Muscle layer of colon (tissue), 2 donors: ENCODE results near the gene SYNE2.

Experiments
- H3K27ac ChIP-seq: one replicate; pipeline ENCODE4 v1.7.0; 2013; ENCODE audit warnings: low read depth, mild to moderate bottlenecking, low read length, moderate library complexity
- H3K27me3 ChIP-seq, 2 donors: one replicate each; pipeline ENCODE4 v1.7.0; 2013; ENCODE audit warnings: low read length in 2 of 2, mild to moderate bottlenecking in 2 of 2; ENCODE audit not compliant: insufficient read depth in 2 of 2, control insufficient read depth in 1 of 2
- H3K36me3 ChIP-seq: one replicate; pipeline ENCODE4 v1.7.0; 2013; ENCODE audit warnings: mild to moderate bottlenecking, low read length; ENCODE audit not compliant: insufficient read depth
- H3K4me1 ChIP-seq: one replicate; pipeline ENCODE4 v1.7.0; 2013; ENCODE audit warnings: mild to moderate bottlenecking, low read length; ENCODE audit not compliant: insufficient read depth
- H3K4me3 ChIP-seq, 2 donors: one replicate each; pipeline ENCODE4 v1.7.0; 2013; ENCODE audit warnings: low read length in 2 of 2, low read depth in 1 of 2, mild to moderate bottlenecking in 1 of 2, moderate library complexity in 1 of 2
- H3K9ac ChIP-seq: one replicate; pipeline ENCODE4 v1.7.0; 2013; ENCODE audit warnings: low read length
- H3K9me3 ChIP-seq: one replicate; pipeline ENCODE4 v1.7.0; 2013; ENCODE audit warnings: mild to moderate bottlenecking, low read length
- donor health status: abdominal sarcoma.
- donor health status: Adenocarcinoma of cecum.

SYNE2 gene

DNA sequence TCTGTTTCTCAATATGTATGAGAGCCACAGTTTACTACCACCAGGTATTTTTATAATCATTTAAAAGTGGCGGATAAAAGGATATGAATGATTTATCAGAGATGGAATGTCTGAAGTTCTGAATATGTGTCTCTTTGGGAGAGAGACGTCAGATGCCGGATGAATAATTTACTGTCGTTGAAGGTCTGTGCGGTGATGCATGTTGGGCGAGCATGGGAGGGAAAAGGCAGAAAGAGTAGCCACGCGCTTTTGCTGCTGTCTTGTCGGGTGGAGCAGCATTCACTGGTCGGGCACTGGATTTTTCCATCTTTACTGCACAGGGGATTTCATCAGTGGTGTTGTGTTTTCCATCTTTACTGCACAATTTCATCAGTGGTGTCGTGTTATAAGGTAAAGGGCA lies 65.6 kb downstream of the SYNE2 start:
- Histone ChIP-seq H3K9ac (no peak overlapping the region), H3K9me3 (no peaks in the 10 kb centered on the region), H3K4me1 (peaks cover 8% of the 10 kb centered on the region), H3K27me3 (no peaks in the 10 kb centered on the region), H3K36me3 (no peaks in the 10 kb centered on the region), H3K27ac (no peak overlapping the region), H3K4me3 (no peak overlapping the region)

GRCh38 chr14:63922696-63923421 lies 70.1 kb downstream of the SYNE2 start:
- Histone ChIP-seq H3K4me3 (no peak overlapping the region), H3K27ac (no peak overlapping the region), H3K36me3 (no peaks in the 10 kb centered on the region), H3K9me3 (no peaks in the 10 kb centered on the region), H3K9ac (no peak overlapping the region), H3K27me3 (no peaks in the 10 kb centered on the region), H3K4me1 (peaks cover 8% of the 10 kb centered on the region)

- Histone ChIP-seq H3K9ac (no peak overlapping the region), H3K9me3 (no peaks in the 10 kb centered on the region)
These were observed 70.6 kb downstream of the SYNE2 start for GRCh38 chr14:63923422-63923752.

DNA sequence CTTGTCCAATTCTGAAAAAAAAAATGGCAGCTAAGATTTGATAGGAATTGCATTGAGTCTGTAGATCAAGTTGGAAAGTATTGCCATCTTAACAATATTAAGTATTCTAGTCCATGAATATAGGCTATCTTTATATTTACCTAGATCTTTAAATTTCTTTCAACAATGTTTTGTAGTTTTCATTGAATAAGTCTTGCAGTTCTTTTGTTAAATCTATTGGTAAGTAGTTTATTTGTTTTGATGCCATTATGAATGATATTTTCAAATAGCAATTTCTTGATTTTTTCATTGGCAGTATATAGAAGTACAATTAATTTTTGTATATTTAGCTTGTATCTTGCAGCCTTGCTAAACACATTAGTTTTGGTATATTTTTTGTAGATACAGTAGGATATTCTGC lies 71.6 kb downstream of the SYNE2 start:
- no peak overlapping the region for H3K4me3 ChIP-seq
- H3K27ac ChIP-seq, result no peak overlapping the region
- H3K27me3 ChIP-seq, result no peaks in the 10 kb centered on the region
- no peaks in the 10 kb centered on the region for H3K9me3 ChIP-seq
- H3K36me3 ChIP-seq, result no peaks in the 10 kb centered on the region
- peaks cover 8% of the 10 kb centered on the region for H3K4me1 ChIP-seq
- no peak overlapping the region for H3K9ac ChIP-seq

More at GRCh38 chr14:63923422-63923752, 70.6 kb downstream of the SYNE2 start:
- H3K27ac ChIP-seq, result no peak overlapping the region
- peaks cover 8% of the 10 kb centered on the region for H3K4me1 ChIP-seq
- H3K36me3 ChIP-seq, result no peaks in the 10 kb centered on the region
- H3K4me3 ChIP-seq, result no peak overlapping the region
- no peaks in the 10 kb centered on the region for H3K27me3 ChIP-seq

DNA sequence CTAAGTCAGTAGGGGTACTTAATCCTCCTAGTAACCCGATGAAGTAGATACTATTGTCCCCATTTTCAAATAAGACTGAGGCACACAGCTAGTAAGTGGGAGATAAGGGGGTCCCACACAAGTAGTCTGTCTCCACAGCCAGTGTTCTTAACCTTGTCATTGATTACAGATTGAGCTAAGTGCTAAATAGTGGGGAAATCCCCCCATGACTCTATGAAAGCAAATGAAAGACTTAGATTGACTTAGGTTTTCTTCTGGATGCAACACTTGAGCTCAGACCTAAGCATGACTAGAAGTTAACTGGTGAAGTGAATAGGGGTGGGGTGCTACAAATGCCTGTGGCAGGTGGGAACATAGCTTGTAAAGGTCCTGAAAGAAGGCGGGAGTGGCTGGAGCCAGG lies 73.8 kb downstream of the SYNE2 start:
- Histone ChIP-seq H3K4me1 (peaks cover 8% of the 10 kb centered on the region), H3K27ac (no peak overlapping the region), H3K36me3 (no peaks in the 10 kb centered on the region), H3K4me3 (no peak overlapping the region), H3K9me3 (no peaks in the 10 kb centered on the region), H3K9ac (no peak overlapping the region), H3K27me3 (no peaks in the 10 kb centered on the region)

DNA sequence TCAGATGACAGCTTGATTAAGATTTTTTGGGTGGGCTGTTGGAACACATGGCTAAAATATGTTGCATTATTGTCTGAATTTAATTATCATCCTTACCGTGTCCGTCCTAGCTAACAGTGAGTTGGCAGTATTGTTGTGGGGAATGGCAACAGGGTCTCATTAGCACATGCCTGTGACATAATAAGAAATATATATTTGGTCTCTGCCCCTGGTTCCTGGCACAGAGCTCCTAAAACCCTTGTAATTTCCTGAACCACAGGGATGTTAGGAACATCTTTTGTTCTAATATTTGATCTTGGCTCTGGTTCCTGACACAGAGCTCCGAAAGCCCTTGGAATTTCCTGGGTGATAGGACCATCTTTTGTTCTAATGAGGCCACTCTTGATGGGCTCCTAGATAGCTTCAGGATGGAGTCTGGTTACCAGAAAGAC lies 76.0 kb downstream of the SYNE2 start:
- H3K27ac ChIP-seq, result no peak overlapping the region
- H3K4me1 ChIP-seq, result no peaks in the 10 kb centered on the region

DNA sequence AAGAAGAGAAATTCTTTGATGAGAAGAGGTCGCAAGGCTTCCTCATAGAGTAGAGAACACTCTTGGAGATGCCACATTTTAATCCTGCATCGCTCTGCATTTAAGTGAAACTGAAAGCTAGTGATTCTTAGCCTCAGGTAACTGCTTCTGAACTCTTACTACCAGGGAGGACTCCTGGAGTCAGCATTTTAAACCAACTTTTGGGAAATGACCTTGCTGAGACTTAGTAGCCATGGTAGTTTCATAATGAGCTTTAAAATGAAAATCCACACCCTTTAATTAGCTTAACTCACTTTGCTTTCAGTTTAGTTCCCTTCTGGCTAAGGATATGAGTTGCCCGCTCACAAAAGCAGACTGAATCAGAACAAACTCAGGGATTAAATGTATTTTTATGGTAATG lies 80.3 kb downstream of the SYNE2 start:
- Histone ChIP-seq H3K36me3 (no peaks in the 10 kb centered on the region), H3K27ac (no peak overlapping the region), H3K9me3 (no peaks in the 10 kb centered on the region), H3K27me3 (no peaks in the 10 kb centered on the region), H3K4me1 (no peaks in the 10 kb centered on the region), H3K4me3 (no peak overlapping the region), H3K9ac (no peak overlapping the region)

More for the DNA sequence above, 76.0 kb downstream of the SYNE2 start:
- Histone ChIP-seq H3K9ac (no peak overlapping the region), H3K9me3 (no peaks in the 10 kb centered on the region), H3K27me3 (no peaks in the 10 kb centered on the region), H3K36me3 (no peaks in the 10 kb centered on the region), H3K4me3 (no peak overlapping the region)

DNA sequence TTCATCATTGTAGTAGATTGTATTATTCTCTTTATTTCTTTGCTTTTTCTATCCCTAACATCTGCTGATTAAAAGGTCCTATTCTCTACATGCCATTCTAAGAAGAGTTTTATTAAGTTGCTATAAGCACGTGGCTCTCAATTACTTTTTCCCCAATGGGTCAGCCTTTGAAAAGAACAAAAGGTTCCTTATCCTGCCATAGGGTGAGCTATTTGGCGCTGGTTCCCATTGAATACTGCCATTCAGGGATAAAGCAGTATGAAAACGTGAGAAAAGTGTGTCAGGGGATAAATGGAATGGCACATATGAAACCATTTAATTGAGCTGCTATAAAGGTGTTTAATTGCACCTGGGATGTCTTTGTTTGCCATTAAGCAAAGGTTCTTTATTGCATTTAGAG lies 80.9 kb downstream of the SYNE2 start:
- Histone ChIP-seq H3K9ac (no peak overlapping the region), H3K27ac (no peak overlapping the region), H3K4me1 (no peaks in the 10 kb centered on the region), H3K4me3 (no peak overlapping the region), H3K9me3 (no peaks in the 10 kb centered on the region), H3K27me3 (no peaks in the 10 kb centered on the region), H3K36me3 (no peaks in the 10 kb centered on the region)

DNA sequence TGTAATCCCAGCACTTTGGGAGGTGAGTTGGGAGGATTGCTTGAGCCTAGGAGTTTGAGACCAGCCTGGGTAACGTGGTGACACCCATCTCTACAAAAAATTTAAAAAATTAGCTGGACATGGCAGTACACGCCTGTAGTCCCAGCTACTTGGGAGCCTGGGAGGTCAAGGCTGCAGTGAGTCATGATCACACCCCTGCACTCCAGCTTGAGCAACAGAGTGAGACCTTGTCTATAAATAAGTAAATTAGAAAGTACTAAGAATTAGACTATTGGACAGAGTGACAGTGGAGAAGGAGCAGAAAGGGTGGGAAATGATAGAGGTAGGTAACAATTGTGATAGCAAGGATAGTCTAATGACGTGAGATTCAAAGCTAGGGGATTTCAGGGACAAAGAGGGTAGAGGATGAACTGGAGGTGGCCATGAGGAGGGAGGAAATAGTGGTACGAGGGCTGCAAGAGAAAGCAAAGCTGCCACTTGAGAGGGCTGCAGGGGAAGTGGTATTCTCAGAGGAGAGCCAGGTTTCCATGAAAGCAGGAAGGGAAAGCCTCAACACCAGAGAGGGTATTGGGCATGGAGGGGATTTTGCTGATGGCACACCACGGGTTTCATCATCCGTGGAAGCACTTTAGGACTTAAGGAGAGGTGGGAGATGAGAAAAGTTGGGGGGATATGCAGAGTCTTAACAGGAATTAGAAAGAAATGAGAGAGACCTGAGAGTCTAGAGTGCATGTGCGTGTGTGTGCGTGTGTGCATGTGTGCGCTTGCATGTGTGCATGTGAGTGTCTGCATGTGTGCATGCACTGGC lies 85.6 kb downstream of the SYNE2 start:
- no peak overlapping the region for H3K27ac ChIP-seq

DNA sequence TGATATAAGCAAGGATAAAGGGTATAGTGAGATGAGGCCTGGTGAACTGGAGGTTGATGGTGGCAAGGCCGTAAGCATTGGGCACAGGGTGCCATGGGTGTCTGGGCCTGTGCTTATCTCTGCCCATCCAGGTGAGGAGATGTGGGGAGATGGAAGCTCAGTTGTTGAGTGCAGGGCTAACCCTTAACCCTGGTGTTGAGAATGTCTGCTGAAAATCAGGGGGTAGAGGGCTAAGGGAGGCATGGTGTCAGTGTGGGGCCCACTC lies 86.1 kb downstream of the SYNE2 start:
- H3K9me3 ChIP-seq, result no peaks in the 10 kb centered on the region
- H3K9ac ChIP-seq, result no peak overlapping the region
- no peaks in the 10 kb centered on the region for H3K36me3 ChIP-seq
- H3K27me3 ChIP-seq, result no peaks in the 10 kb centered on the region
- H3K4me3 ChIP-seq, result no peak overlapping the region
- H3K4me1 ChIP-seq, result no peaks in the 10 kb centered on the region
- H3K27ac ChIP-seq, result no peak overlapping the region

More for the DNA sequence above, 85.6 kb downstream of the SYNE2 start:
- no peaks in the 10 kb centered on the region for H3K9me3 ChIP-seq
- H3K4me3 ChIP-seq, result no peak overlapping the region
- H3K27me3 ChIP-seq, result no peaks in the 10 kb centered on the region
- no peaks in the 10 kb centered on the region for H3K4me1 ChIP-seq
- no peaks in the 10 kb centered on the region for H3K36me3 ChIP-seq
- H3K9ac ChIP-seq, result no peak overlapping the region

GRCh38 chr14:63940387-63940786 lies 87.6 kb downstream of the SYNE2 start:
- H3K4me3 ChIP-seq, result no peak overlapping the region
- no peaks in the 10 kb centered on the region for H3K4me1 ChIP-seq
- no peaks in the 10 kb centered on the region for H3K27me3 ChIP-seq
- no peaks in the 10 kb centered on the region for H3K36me3 ChIP-seq
- no peak overlapping the region for H3K27ac ChIP-seq
- H3K9ac ChIP-seq, result no peak overlapping the region
- no peaks in the 10 kb centered on the region for H3K9me3 ChIP-seq

DNA sequence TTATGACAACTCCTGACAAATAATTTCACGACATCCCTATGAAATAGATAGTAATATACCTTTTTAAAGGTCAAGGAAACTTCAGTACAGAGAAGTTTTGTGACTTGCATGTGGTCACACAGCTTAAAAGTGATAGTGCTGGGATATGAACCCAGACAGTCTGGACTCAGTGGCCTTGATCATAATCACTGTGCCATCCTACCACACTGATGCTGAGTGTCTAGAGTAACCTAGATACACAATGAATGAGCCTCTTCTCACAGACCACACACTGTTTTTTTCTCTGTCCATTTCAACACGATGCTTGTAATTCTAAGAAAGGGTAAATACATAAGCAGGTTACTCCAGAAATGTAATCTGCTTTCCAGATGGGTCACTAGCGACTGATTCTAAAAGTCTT lies 88.2 kb downstream of the SYNE2 start:
- no peak overlapping the region for H3K9ac ChIP-seq
- H3K9me3 ChIP-seq, result no peaks in the 10 kb centered on the region
- no peak overlapping the region for H3K4me3 ChIP-seq
- no peak overlapping the region for H3K27ac ChIP-seq
- no peaks in the 10 kb centered on the region for H3K27me3 ChIP-seq
- H3K36me3 ChIP-seq, result no peaks in the 10 kb centered on the region
- no peaks in the 10 kb centered on the region for H3K4me1 ChIP-seq
